ENCODE measurements around the gene PRMT5. TPM values are rescaled to one million over a fixed set of nuclear protein-coding genes. Genes with fewer than 3 reads are reported as not detected.

The PRMT5 gene
- total RNA-seq, 1 donor from 2014 or later, result 40.0 TPM

DNA sequence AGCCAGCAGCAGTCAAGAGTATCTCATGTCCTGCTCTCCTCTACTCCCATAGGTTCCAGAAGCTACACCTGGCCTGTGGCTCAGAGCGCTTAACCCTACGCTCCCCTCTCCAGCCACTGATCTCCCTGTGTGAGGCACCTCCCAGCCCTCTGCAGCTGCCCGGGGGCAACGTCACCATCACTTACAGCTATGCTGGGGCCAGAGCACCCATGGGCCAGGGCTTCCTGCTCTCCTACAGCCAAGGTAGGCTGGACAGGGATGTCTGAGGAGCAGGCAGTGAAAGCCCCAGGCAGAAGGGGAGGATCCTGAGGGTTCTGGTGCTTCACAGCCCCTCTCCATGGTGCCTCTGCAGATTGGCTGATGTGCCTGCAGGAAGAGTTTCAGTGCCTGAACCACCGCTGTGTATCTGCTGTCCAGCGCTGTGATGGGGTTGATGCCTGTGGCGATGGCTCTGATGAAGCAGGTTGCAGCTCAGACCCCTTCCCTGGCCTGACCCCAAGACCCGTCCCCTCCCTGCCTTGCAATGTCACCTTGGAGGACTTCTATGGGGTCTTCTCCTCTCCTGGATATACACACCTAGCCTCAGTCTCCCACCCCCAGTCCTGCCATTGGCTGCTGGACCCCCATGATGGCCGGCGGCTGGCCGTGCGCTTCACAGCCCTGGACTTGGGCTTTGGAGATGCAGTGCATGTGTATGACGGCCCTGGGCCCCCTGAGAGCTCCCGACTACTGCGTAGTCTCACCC, 54.0 kb downstream of the PRMT5 start:
- no peak for DNase-seq

DNA sequence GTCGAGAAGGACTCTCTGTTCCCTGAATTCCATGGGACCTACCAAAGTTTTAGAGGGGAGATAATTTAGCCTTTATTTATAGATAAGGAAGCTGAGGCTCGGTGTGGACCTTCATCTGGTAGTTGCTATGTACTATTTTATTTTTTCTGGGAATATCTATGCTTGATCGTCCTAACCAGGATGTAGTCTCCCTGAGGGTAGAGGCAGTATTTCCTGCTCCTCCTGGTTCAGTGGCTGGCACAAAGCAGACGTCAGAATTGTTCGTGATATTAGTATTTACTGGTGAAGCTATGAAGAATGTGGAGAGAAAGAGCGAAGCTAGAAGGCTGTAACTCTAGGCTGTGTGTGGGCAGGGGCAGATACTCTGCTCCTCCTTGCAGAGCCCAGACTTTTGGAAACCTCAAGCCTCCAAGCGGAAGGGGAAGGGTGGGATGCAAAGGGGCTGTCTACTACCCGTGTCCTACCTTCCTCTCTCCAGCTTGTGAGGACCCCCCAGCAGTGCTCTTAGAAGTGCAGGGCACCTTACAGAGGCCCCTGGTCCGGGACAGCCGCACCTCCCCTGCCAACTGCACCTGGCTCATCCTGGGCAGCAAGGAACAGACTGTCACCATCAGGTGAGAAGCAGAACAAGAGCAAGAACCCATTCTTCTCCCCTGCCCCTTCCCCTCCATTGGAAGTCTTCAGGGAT, 56.2 kb downstream of the PRMT5 start:
- DNase-seq, result no peak

DNA sequence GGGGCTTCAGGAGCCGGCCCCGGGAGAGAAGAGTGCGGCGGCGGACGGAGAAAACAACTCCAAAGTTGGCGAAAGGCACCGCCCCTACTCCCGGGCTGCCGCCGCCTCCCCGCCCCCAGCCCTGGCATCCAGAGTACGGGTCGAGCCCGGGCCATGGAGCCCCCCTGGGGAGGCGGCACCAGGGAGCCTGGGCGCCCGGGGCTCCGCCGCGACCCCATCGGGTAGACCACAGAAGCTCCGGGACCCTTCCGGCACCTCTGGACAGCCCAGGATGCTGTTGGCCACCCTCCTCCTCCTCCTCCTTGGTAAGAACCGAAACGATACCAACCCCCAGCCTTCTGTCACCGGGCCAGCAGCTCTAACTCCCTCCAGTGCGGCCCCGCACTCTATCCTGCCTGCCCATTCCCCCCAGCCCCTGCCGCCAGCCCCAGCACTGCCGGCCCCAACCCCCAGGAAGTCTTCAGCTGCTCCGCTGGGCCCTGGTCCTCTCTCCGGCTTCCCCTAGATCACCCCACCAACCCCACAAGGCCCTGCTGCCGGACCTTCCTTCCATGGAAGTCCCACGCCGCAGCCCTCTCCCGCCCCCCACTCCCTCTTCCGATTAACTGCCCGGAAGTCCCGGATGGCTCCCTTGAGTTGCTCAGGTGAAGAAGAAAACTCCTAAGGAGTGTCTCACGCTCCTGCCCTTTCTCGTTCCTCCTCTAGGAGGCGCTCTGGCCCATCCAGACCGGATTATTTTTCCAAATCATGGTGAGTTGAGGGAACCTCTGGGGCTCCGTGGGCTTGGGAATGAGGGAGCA, 56.9 kb downstream of the PRMT5 start:
- DNase-seq, result peak; percentile 88

DNA sequence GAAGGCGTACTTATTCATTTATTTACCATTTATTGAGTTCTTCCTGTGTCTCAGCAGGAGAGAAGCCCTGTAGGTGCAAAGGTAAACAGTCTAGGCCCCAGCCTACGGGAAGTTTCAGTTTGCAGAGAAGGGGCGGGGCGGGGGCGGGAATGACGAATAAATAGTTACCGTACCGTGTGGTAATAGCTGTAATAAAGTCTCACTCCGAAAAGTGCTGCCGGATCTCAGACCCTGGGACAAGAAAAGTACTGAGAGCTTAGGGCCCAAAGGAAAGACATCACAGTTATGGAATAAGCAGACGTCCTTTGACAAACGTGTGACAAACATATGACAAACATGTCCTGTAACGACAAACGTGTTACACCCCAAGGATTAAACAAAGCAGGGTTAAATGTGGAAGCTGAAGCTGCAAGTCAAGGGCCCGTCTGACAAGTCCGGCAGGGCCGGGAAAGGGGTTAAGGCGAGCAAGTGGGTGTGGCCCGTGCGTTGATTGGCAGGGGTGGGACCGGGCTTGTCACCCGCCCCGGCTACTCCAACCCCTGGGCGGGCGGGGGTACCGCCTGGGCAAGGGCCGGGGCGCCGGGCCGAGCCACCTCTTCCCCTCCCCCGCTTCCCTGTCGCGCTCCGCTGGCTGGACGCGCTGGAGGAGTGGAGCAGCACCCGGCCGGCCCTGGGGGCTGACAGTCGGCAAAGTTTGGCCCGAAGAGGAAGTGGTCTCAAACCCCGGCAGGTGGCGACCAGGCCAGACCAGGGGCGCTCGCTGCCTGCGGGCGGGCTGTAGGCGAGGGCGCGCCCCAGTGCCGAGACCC, 57.7 kb downstream of the PRMT5 start, which contains the start of gene LRP10:
Gene LRP10, plus strand, starts transcription at position 517 of the 809 bp plus-strand sequence. CDS start 564 bp downstream, outside the sequence.
- peak; percentile 91 for DNase-seq

DNA sequence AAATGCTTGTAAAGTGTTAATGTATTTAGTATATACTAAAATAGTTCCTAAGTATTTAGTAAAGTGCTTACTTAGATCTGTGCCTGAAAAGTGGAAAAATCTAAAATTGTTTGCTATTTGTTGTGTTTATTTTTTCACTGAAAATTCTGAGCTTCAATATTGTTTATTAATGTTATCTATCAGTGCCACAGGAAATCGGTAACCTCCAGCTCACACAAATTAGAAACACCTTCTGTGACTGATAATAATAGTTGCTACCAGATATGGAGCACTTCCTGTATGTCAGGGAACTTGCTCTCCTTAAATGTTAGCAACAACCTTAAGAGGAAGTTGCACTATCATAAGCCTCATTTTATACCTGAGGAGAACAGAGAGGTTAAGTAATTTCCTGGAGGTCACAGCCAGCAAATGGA, 58.4 kb downstream of the PRMT5 start:
- DNase-seq, result no peak

Other genes starting within 250 kb of the PRMT5 start
- 48.8 and 70.6 TPM in 2 replicates for gene OXA1L, start 162.7 kb downstream of the PRMT5 start, total RNA-seq
- 4.8 and 8.3 TPM in 2 replicates for gene SLC7A7, start 113.9 kb downstream of the PRMT5 start, total RNA-seq
- gene MRPL52, start 99.5 kb downstream of the PRMT5 start, total RNA-seq, result 30.1 and 38.1 TPM in 2 replicates
- gene MMP14, start 92.8 kb downstream of the PRMT5 start, total RNA-seq, result 73.3 and 138 TPM in 2 replicates
- gene LRP10, start 57.6 kb downstream of the PRMT5 start, total RNA-seq, result 59.4 and 126 TPM in 2 replicates
- gene REM2, start 46.2 kb downstream of the PRMT5 start, total RNA-seq, result 0.09 TPM in 1 of 2 replicates, not detected in the other
- 56.3 and 116 TPM in 2 replicates for gene RBM23, start 10.2 kb downstream of the PRMT5 start, total RNA-seq
- gene HAUS4, start 27.7 kb upstream of the PRMT5 start, total RNA-seq, result 39.8 and 46.3 TPM in 2 replicates
- 49.3 and 80.8 TPM in 2 replicates for gene AJUBA, start 53.2 kb upstream of the PRMT5 start, total RNA-seq
- 6.8 and 10.6 TPM in 2 replicates for gene C14orf93, start 80.8 kb upstream of the PRMT5 start, total RNA-seq
- gene PSMB5, start 105.5 kb upstream of the PRMT5 start, total RNA-seq, result 271 and 319 TPM in 2 replicates
- gene PSMB11, start 112.8 kb upstream of the PRMT5 start, total RNA-seq, result not detected in 2 replicates
- 7.5 and 16.3 TPM in 2 replicates for gene CDH24, start 128.1 kb upstream of the PRMT5 start, total RNA-seq
- gene ACIN1, start 165.8 kb upstream of the PRMT5 start, total RNA-seq, result 65.2 and 76.2 TPM in 2 replicates
- 43.0 and 52.2 TPM in 2 replicates for gene C14orf119, start 166.1 kb upstream of the PRMT5 start, total RNA-seq
- not detected in 2 replicates for gene CIROP, start 175.6 kb upstream of the PRMT5 start, total RNA-seq
- gene CEBPE, start 189.9 kb upstream of the PRMT5 start, total RNA-seq, result not detected in 2 replicates

All from dermis blood vessel endothelial cell (primary cell).